Osteocyte (in vitro differentiated cells): ENCODE data around the gene RABAC1. TPM values are rescaled to one million over a fixed set of nuclear protein-coding genes. Genes with fewer than 3 reads are reported as not detected.
A peak's percentile ranks its signal among the peaks of the same experiment; 100 is the strongest.

Experiments
- DNase-seq: peaks from one replicate; pipeline ENCODE4 v3.0.0; 2021; ENCODE audit warnings: mixed read lengths; ENCODE audit not compliant: unreplicated experiment; ENCODE audit errors: extremely low spot score
- H3K27ac Mint-ChIP-seq: one replicate; pipeline ENCODE4 v1.8.0; 2021; ENCODE audit warnings: mild to moderate bottlenecking, mixed read lengths; ENCODE audit not compliant: unreplicated experiment
- H3K27me3 Mint-ChIP-seq: one replicate; pipeline ENCODE4 v1.8.0; 2021; ENCODE audit warnings: mixed read lengths; ENCODE audit not compliant: unreplicated experiment
- H3K36me3 Mint-ChIP-seq: one replicate; pipeline ENCODE4 v1.8.0; 2021; ENCODE audit warnings: mixed read lengths; ENCODE audit not compliant: unreplicated experiment
- H3K4me1 Mint-ChIP-seq: one replicate; pipeline ENCODE4 v1.8.0; 2021; ENCODE audit warnings: mixed read lengths; ENCODE audit not compliant: unreplicated experiment
- H3K4me3 Mint-ChIP-seq: one replicate; pipeline ENCODE4 v1.8.0; 2021; ENCODE audit warnings: mild to moderate bottlenecking, moderate library complexity, mixed read lengths; ENCODE audit not compliant: unreplicated experiment
- H3K9me3 Mint-ChIP-seq: one replicate; pipeline ENCODE4 v1.8.0; 2021; ENCODE audit warnings: mixed read lengths; ENCODE audit not compliant: unreplicated experiment
- total RNA-seq: library from RNA; stranded (reverse); gene quantifications from 2 replicates; pipeline ENCODE4 v1.2.1, GENCODE V29; 2021
- TF ChIP-seq, protein P1 (sequence below): fragments of 200-600 bp; sonication (generic); IDR thresholded peaks from 2 replicates; pipeline ENCODE4 v1.5.0; 2021; ENCODE audit warnings: antibody characterized with exemption, mild to moderate bottlenecking, moderate library complexity

Gene RABAC1
- total RNA-seq, 1 donor from 2014 or later = 268 TPM

DNA sequence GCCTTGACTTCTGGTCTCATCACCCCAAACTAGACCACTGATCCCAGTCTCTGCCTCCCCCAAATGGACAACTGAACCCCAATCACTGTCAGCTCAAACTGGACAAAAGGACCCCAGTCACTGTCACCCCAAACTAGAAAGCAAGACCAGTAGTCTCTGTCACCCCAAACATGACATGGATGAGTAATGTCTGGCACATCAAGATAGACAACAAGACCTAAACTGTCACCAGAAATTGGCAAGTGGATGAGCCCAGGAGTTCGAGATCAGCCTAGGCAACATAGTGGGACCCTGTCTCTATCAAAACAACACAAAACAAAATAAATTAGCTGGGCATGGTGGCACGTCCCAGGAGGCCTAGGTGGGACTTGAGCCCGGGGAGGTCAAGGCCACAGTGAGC lies 12.0 kb downstream of the RABAC1 start:
- peaks cover 3% of the 10 kb centered on the region for H3K4me1 Mint-ChIP-seq
- no peak overlapping the region for H3K27ac Mint-ChIP-seq
- H3K9me3 Mint-ChIP-seq = no peaks in the 10 kb centered on the region
- TF ChIP-seq, protein P1, sequence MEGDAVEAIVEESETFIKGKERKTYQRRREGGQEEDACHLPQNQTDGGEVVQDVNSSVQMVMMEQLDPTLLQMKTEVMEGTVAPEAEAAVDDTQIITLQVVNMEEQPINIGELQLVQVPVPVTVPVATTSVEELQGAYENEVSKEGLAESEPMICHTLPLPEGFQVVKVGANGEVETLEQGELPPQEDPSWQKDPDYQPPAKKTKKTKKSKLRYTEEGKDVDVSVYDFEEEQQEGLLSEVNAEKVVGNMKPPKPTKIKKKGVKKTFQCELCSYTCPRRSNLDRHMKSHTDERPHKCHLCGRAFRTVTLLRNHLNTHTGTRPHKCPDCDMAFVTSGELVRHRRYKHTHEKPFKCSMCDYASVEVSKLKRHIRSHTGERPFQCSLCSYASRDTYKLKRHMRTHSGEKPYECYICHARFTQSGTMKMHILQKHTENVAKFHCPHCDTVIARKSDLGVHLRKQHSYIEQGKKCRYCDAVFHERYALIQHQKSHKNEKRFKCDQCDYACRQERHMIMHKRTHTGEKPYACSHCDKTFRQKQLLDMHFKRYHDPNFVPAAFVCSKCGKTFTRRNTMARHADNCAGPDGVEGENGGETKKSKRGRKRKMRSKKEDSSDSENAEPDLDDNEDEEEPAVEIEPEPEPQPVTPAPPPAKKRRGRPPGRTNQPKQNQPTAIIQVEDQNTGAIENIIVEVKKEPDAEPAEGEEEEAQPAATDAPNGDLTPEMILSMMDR = no peak
- no peaks in the 10 kb centered on the region for H3K27me3 Mint-ChIP-seq
- DNase-seq = no peak
- no peak overlapping the region for H3K4me3 Mint-ChIP-seq
- H3K36me3 Mint-ChIP-seq = no peaks in the 10 kb centered on the region

DNA sequence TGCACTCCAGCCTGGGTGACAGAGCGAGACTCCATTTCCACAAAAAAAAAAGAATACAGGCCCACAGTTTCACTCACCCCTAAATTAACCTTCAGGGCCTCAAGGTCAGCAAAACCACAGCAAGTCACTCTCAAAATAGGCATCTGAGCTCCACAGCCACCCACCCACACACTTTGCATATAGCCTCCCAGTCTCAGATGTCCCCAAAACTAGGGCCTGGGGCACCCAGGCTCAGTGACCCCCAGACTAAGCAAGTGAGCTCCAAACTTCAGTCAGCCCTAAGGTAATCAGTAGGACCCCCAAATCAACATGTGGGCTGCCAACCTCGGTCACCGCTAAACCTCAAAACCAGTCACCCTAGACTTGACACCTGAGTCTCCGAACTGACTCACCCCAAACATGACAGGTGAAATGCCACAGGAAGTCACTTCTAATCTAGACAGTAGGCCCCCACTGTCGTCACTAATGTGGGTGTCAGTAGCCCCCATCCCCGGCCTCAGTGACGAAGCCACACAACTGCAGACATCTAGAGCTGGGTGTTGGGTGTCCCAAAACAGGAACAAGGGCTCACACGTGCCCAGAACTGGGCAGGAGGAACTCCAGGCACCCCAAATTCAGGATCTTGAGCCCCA lies 13.9 kb downstream of the RABAC1 start:
- DNase-seq = no peak
- Mint-ChIP-seq H3K27ac (no peak overlapping the region), H3K27me3 (no peaks in the 10 kb centered on the region), H3K4me1 (no peaks in the 10 kb centered on the region), H3K4me3 (no peak overlapping the region), H3K9me3 (no peaks in the 10 kb centered on the region), H3K36me3 (no peaks in the 10 kb centered on the region)
- TF ChIP-seq, protein P1 = no peak

- no peak overlapping the region for H3K4me3 Mint-ChIP-seq
- H3K36me3 Mint-ChIP-seq = no peaks in the 10 kb centered on the region
- H3K27ac Mint-ChIP-seq = no peak overlapping the region
- H3K27me3 Mint-ChIP-seq = no peaks in the 10 kb centered on the region
- TF ChIP-seq, protein P1 = no peak
- no peaks in the 10 kb centered on the region for H3K4me1 Mint-ChIP-seq
- no peak for DNase-seq
- H3K9me3 Mint-ChIP-seq = no peaks in the 10 kb centered on the region
Measured at GRCh38 chr19:41944336-41944735, 14.8 kb downstream of the RABAC1 start.

- Mint-ChIP-seq H3K4me3 (peak overlapping the region; percentile 69), H3K4me1 (no peaks in the 10 kb centered on the region), H3K36me3 (no peaks in the 10 kb centered on the region), H3K9me3 (no peaks in the 10 kb centered on the region), H3K27me3 (peaks cover 2% of the 10 kb centered on the region), H3K27ac (no peak overlapping the region)
- TF ChIP-seq, protein P1 = no peak
- DNase-seq = no peak
Measured at GRCh38 chr19:41941410-41942202, 17.5 kb downstream of the RABAC1 start.

DNA sequence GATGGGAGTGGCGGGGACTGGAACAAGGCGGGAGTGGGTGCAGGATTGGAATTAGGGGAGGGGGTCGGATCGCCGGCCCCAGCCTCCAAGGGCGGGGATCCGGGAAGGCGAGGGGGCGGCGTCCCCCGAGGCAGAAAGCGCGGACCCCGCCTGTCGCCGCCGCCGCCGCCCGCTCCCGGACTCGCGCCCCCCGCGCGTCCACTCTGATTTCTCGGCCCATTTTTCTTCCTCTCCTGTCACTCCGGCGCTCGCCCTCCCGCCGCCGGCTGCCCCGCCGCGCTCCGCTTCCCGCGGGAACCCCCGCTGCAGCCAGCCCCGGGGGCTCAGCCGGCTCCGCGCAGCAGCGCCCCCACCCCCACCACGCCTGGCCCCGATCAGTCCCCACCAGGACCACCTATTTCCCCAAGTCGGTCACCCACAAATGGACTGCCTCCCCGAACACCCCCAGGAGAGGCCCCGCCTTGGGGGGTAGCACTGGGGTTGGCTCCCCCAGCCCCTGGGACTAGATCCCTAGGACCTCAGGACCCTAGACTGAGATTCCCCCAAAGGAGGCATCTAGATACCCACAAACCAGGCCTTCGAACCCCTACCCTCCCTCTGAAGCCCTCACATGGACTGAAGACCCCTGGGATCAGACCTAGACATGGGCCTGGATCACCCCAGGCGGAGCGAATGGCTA lies 18.3 kb downstream of the RABAC1 start:
- peak overlapping the region; percentile 69 for H3K27ac Mint-ChIP-seq
- H3K4me3 Mint-ChIP-seq = peak overlapping the region; percentile 87
- no peaks in the 10 kb centered on the region for H3K9me3 Mint-ChIP-seq
- peaks cover 6% of the 10 kb centered on the region for H3K27me3 Mint-ChIP-seq
- no peaks in the 10 kb centered on the region for H3K36me3 Mint-ChIP-seq
- H3K4me1 Mint-ChIP-seq = no peaks in the 10 kb centered on the region
- TF ChIP-seq, protein P1 = no peak
- DNase-seq = no peak
